Heart left ventricle (tissue), 16 donors: ENCODE results near the gene DENND2C. TPM values are rescaled to one million over a fixed set of nuclear protein-coding genes. Genes with fewer than 3 reads are reported as not detected.

Experiments used
- ATAC-seq, 4 donors: fragments of 200-7000 bp; cut with Tn5 transposase; one replicate each; pipeline ENCODE4 v1.9.1; 2020 to 2022; ENCODE audit warnings: moderate library complexity in 4 of 4, mild to moderate bottlenecking in 3 of 4, moderate number of reproducible peaks in 1 of 4
- DNase-seq, 5 donors: peaks; one replicate each; pipeline ENCODE4 v3.0.0-alpha.2; 2020
- H3K27ac ChIP-seq, 12 donors: fragments of 200-600 bp; sonication (generic) in 4 of 12; one replicate each; pipeline versions ENCODE4 v1.5.0 to v1.8.0; 2016 to 2022; ENCODE audit warnings: mild to moderate bottlenecking in 2 of 12
- H3K27me3 ChIP-seq, 9 donors: fragments of 200-600 bp; sonication (generic) in 2 of 9; one replicate each; pipeline versions ENCODE4 v1.5.1 to v1.8.0; 2016 to 2022; ENCODE audit warnings: mild to moderate bottlenecking in 3 of 9
- H3K36me3 ChIP-seq, 9 donors: fragments of 200-600 bp; sonication (generic) in 2 of 9; one replicate each; pipeline versions ENCODE4 v1.5.0 to v1.8.0; 2018 to 2022; ENCODE audit warnings: mild to moderate bottlenecking in 2 of 9
- H3K4me1 ChIP-seq, 12 donors: fragments of 200-600 bp; sonication (generic) in 4 of 12; one replicate each; pipeline versions ENCODE4 v1.5.0 to v1.8.0; 2016 to 2022; ENCODE audit warnings: mild to moderate bottlenecking in 3 of 12
- H3K4me3 ChIP-seq, 12 donors: fragments of 200-600 bp; sonication (generic) in 4 of 12; one replicate each; pipeline versions ENCODE4 v1.5.0 to v1.8.0; 2017 to 2022; ENCODE audit warnings: mild to moderate bottlenecking in 9 of 12, moderate library complexity in 4 of 12
- H3K9me3 ChIP-seq, 12 donors: fragments of 200-600 bp; sonication (generic) in 4 of 12; one replicate each; pipeline versions ENCODE4 v1.5.0 to v1.8.0; 2016 to 2022; ENCODE audit warnings: mild to moderate bottlenecking in 1 of 12
- POLR2A ChIP-seq, 2 donors: fragments of 450-650 bp; IDR thresholded peaks; one replicate each; pipeline ENCODE4 v1.6.1; 2017; ENCODE audit warnings: antibody characterized with exemption in 2 of 2, mild to moderate bottlenecking in 2 of 2, moderate library complexity in 2 of 2
- WGBS, 4 donors: extraction: QIAGEN DNeasy Blood & Tissue Kit in 2 of 4; methylation state at CpG; one replicate each; pipeline versions ENCODE4 v1.1.5 to v1.1.7; 2013 to 2018; 5-methylcytosine and 5-hydroxymethylcytosine counted together
- intact Hi-C, 10 donors: fragments of 100-400 bp; cut with DNase I; formaldehyde crosslinking; loops; one replicate each; pipeline versions ENCODE4 v1.11.1 to v1.14.2; 2022
- polyA plus RNA-seq, 2 donors: library from polyadenylated mRNA; stranded (reverse); fragments of 200-250 nt; gene quantifications; one replicate each; pipeline ENCODE4 v1.2.3, GENCODE V29; 2013
- total RNA-seq, 9 donors: library from RNA; depleted of rRNA in 2 of 9; stranded (reverse); fragments of >200 nt in 2 of 9; fragmentation: NEBNext Ultra II Directional in 3 of 9; extraction: Animal tissue kit (Norgen Biotek cat#: 25700) in 3 of 9; gene quantifications; one replicate each; pipeline versions ENCODE4 v1.1.0 to v1.2.4, GENCODE V29; 2016 to 2023
- TF ChIP-seq, protein P1 (sequence below), 12 donors: fragments of 200-600 bp; sonication (generic) in 4 of 12; IDR thresholded peaks; one replicate each; pipeline versions ENCODE4 v1.5.0 to v1.8.0; 2018 to 2022; ENCODE audit warnings: antibody characterized with exemption in 12 of 12, mild to moderate bottlenecking in 5 of 12
- donor health status: ischemic (EF 13 %, LVEDD 7.1; RV severe dilation, severe dysfunction).
- donor health status: healthy with polysubstance abuse.
- donor health status: DM: no; HTN: yes; CAD: no.
- donor health status: DM: no; HTN: no; CAD: no.
- donor health status: ischemic (EF 25% LVEDD 6.9; RV normal size, moderate dysfunction).
- donor health status: ischemic (EF 25% LVEDD 5.7; RV mildly dilated, moderate dysfunction).
- donor health status: healthy.
- donor health status: DM: yes; HTN: yes; CAD: no.
- donor health status: ischemic (EF 35%, LVEDD 5.7; RV mildly dilated, moderate dysfunction).
- donor health status: nonischemic (EF 11% LVEDD 7.7; RV severe dilation, severe dysfunction).
- donor health status: DM: yes; HTN: yes; CAD: no.
- donor health status: PGD.
- donor health status: ischemic (EF 29% LVEDD 5.4; RV normal size, mild dysfunction).
- donor health status: nonischemic (EF 23%, LVEDD 6.1; RV moderate dilation, normal function).

The DENND2C gene
- total and polyA plus RNA-seq, 11 donors: 1.6 to 4.1 (median 3.1) TPM

DNA sequence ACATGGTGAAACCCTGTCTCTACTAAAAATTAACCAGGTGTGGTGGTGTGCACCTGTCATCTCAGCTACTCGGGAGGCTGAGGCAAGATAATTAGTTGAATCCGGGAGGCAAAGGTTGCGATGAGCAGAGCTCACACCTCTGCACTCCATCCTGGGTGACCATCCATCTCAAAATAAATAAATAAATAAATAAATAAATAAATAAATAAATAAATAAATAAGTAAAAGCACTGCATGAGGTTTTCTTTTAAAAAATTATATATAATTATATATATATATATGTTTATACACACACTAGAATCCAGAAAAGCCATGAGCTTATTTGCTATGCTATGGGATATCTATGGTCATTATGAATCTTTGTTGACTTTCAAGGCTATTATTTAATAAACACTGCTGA lies 23.1 kb upstream of the DENND2C start:
- peaks cover 0 to 11% (median 0%) of the 10 kb centered on the region in 9 donors for H3K27me3 ChIP-seq
- no peaks in the 10 kb centered on the region for H3K36me3 ChIP-seq
- 90 to 95% (median 92%) methylated on average over 3 of the region's 3 CpGs for whole genome bisulfite sequencing, 4 donors
- DNase-seq: no peak
- no peak for ATAC-seq
- H3K27ac ChIP-seq: no peak overlapping the region
- no peak overlapping the region for H3K4me3 ChIP-seq
- intact Hi-C loops: no loop called here
- TF ChIP-seq, protein P1, sequence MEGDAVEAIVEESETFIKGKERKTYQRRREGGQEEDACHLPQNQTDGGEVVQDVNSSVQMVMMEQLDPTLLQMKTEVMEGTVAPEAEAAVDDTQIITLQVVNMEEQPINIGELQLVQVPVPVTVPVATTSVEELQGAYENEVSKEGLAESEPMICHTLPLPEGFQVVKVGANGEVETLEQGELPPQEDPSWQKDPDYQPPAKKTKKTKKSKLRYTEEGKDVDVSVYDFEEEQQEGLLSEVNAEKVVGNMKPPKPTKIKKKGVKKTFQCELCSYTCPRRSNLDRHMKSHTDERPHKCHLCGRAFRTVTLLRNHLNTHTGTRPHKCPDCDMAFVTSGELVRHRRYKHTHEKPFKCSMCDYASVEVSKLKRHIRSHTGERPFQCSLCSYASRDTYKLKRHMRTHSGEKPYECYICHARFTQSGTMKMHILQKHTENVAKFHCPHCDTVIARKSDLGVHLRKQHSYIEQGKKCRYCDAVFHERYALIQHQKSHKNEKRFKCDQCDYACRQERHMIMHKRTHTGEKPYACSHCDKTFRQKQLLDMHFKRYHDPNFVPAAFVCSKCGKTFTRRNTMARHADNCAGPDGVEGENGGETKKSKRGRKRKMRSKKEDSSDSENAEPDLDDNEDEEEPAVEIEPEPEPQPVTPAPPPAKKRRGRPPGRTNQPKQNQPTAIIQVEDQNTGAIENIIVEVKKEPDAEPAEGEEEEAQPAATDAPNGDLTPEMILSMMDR (IDR thresholded peaks at IDR 0.05): no peak
- TF ChIP-seq POLR2A (IDR thresholded peaks at IDR 0.05): no peak
- H3K9me3 ChIP-seq: no peaks in the 10 kb centered on the region
- no peaks in the 10 kb centered on the region for H3K4me1 ChIP-seq

- Histone ChIP-seq H3K27me3 (peaks cover 0 to 20% (median 0%) of the 10 kb centered on the region in 9 donors), H3K27ac (no peak overlapping the region), H3K9me3 (no peaks in the 10 kb centered on the region), H3K4me1 (no peaks in the 10 kb centered on the region), H3K36me3 (no peaks in the 10 kb centered on the region), H3K4me3 (no peak overlapping the region)
- intact Hi-C loops: no loop called here
- 85 to 88% (median 87%) methylated on average over 2 of the region's 2 CpGs for WGBS, 4 donors
- ATAC-seq: no peak
- no peak for DNase-seq
- TF ChIP-seq, protein P1 (IDR thresholded peaks at IDR 0.05): no peak
- TF ChIP-seq POLR2A (IDR thresholded peaks at IDR 0.05): no peak
Measured at GRCh38 chr1:114691061-114691460, 21.2 kb upstream of the DENND2C start.

DNA sequence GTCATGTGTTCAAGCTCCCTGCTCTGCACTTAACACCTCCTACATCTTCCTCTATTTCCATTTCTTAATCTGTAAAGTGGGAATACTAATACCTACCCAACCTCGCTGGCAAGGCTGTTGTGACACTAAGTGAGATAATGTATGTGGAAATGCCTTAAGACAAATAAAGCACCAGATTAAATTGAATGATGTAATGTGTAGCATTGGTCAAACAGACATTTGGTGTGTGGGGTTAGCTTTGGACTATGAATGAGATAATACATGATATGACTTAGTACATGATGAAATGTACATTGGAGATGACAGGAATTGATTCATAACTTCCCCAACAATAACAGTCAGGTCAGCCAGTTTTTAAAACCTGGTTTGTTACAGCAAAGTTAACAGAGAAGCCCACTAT lies 20.3 kb upstream of the DENND2C start:
- no peaks in the 10 kb centered on the region for H3K9me3 ChIP-seq
- H3K36me3 ChIP-seq: no peaks in the 10 kb centered on the region
- 65 to 71% (median 66%) methylated on average over 1 of the region's 1 CpG for WGBS, 4 donors
- no peak for TF ChIP-seq POLR2A (IDR thresholded peaks at IDR 0.05)
- TF ChIP-seq, protein P1 (IDR thresholded peaks at IDR 0.05): no peak
- intact Hi-C loops: no loop called here
- no peak overlapping the region for H3K27ac ChIP-seq
- H3K27me3 ChIP-seq: peaks cover 0 to 20% (median 0%) of the 10 kb centered on the region in 9 donors
- ATAC-seq (no peak), DNase-seq (no peak)
- H3K4me1 ChIP-seq: no peaks in the 10 kb centered on the region
- no peak overlapping the region for H3K4me3 ChIP-seq

DNA sequence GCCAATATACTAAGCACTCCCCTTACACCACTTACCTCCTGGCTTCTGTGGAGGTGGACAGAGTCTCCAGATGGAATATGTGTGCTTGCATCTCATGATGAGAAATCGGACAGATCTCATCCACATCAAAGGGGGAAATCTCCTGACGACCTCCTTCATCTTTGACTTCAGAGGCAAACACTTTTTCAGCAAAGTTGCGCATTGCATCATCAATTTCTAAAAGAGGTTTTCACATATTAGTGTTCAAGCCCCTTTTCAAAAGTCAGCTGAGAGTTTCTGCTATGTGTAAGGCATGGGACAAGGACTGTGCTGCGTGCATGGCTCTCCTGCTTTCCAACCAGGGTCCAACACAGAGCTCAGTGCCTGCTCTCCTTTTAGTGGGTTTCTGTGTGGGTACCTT lies 18.7 kb upstream of the DENND2C start:
- Histone ChIP-seq H3K36me3 (no peaks in the 10 kb centered on the region), H3K27ac (no peak overlapping the region), H3K27me3 (peaks cover 0 to 20% (median 0%) of the 10 kb centered on the region in 9 donors), H3K4me1 (no peaks in the 10 kb centered on the region), H3K9me3 (no peaks in the 10 kb centered on the region), H3K4me3 (no peak overlapping the region)
- DNase-seq (no peak), ATAC-seq (no peak)
- 81 to 84% (median 82%) methylated on average over 4 of the region's 4 CpGs for WGBS, 4 donors
- TF ChIP-seq, protein P1 (IDR thresholded peaks at IDR 0.05): no peak
- no peak for TF ChIP-seq POLR2A (IDR thresholded peaks at IDR 0.05)
- intact Hi-C loops: no loop called here
